DND-41 (cell line): ENCODE data around the gene PTCD3.

ENCODE experiments used
- ATAC-seq: fragments of 200-7000 bp; cut with Tn5 transposase; 3 replicates; pipeline ENCODE4 v1.9.1; 2021; ENCODE audit warnings: low read depth; ENCODE audit not compliant: insufficient read depth
- DNase-seq: peaks from one replicate; pipeline ENCODE4 v3.0.0-alpha.2; 2020
- H2AFZ ChIP-seq: 2 replicates; pipeline ENCODE4 v1.6.0; 2012; ENCODE audit warnings: low read depth, low read length
- H3K27ac ChIP-seq: 2 replicates; pipeline ENCODE4 v1.5.1; 2012; ENCODE audit warnings: low read length, inconsistent platforms
- H3K27me3 ChIP-seq: fragments of 200-600 bp; sonication (generic); 2 replicates; pipeline ENCODE4 v1.6.0; 2012; ENCODE audit warnings: low read length, mild to moderate bottlenecking, inconsistent platforms; ENCODE audit not compliant: insufficient read depth, poor library complexity
- H3K36me3 ChIP-seq: 2 replicates; pipeline ENCODE4 v1.5.1; 2012; ENCODE audit warnings: low read length, inconsistent platforms; ENCODE audit not compliant: insufficient read depth
- H3K4me1 ChIP-seq: 2 replicates; pipeline ENCODE4 v1.5.1; 2012; ENCODE audit warnings: mild to moderate bottlenecking, low read length; ENCODE audit not compliant: insufficient read depth
- H3K4me2 ChIP-seq: 2 replicates; pipeline ENCODE4 v1.6.0; 2012; ENCODE audit warnings: mild to moderate bottlenecking, moderate library complexity, low read length, inconsistent platforms; ENCODE audit not compliant: insufficient read depth
- H3K4me3 ChIP-seq, 2 experiments: fragments of 200-600 bp in 1 of 2; shearing (Covaris generic) in 1 of 2; 2 replicates each; pipeline ENCODE4 v1.5.1; 2012 to 2016; ENCODE audit warnings: inconsistent platforms in 2 of 2, low read length in 2 of 2, mild to moderate bottlenecking in 2 of 2, low read depth in 1 of 2, moderate library complexity in 1 of 2
- H3K79me2 ChIP-seq: 2 replicates; pipeline ENCODE4 v1.6.0; 2012; ENCODE audit warnings: low read length, inconsistent platforms; ENCODE audit not compliant: insufficient read depth
- H3K9ac ChIP-seq: 2 replicates; pipeline ENCODE4 v1.6.0; 2012; ENCODE audit warnings: low read depth, mild to moderate bottlenecking, inconsistent platforms, low read length, moderate library complexity
- H3K9me3 ChIP-seq: 2 replicates; pipeline ENCODE4 v1.5.1; 2012; ENCODE audit warnings: low read length, moderate library complexity, mild to moderate bottlenecking, inconsistent platforms; ENCODE audit not compliant: insufficient read depth, severe bottlenecking
- H4K20me1 ChIP-seq: 2 replicates; pipeline ENCODE4 v1.6.0; 2012; ENCODE audit warnings: low read length; ENCODE audit not compliant: insufficient read depth
- CTCF ChIP-seq: IDR thresholded peaks from 2 replicates; pipeline ENCODE4 v1.5.1; 2012; ENCODE audit warnings: borderline replicate concordance, low read length, moderate library complexity, mild to moderate bottlenecking; ENCODE audit not compliant: poor library complexity, severe bottlenecking; ENCODE audit errors: extremely low read depth
- EZH2 ChIP-seq: IDR thresholded peaks from 3 replicates; pipeline ENCODE4 v1.6.1; 2012; ENCODE audit warnings: borderline replicate concordance, low read depth, mild to moderate bottlenecking, moderate library complexity, low read length, inconsistent platforms; ENCODE audit not compliant: severe bottlenecking

Gene PTCD3

GRCh38 chr2:86142436-86143257 is 36.6 kb downstream of the PTCD3 start:
- no peaks in the 10 kb centered on the region for H3K27me3 ChIP-seq
- H3K4me3 ChIP-seq = no peak overlapping the region
- H3K9ac ChIP-seq = no peak overlapping the region
- H3K4me2 ChIP-seq = no peak overlapping the region
- H3K36me3 ChIP-seq = peaks cover 94% of the 10 kb centered on the region
- H2AFZ ChIP-seq = no peak overlapping the region
- no peaks in the 10 kb centered on the region for H3K4me1 ChIP-seq
- DNase-seq = no peak
- TF ChIP-seq EZH2 = no peak
- TF ChIP-seq CTCF = no peak
- H3K79me2 ChIP-seq = no peaks in the 10 kb centered on the region
- H4K20me1 ChIP-seq = no peaks in the 10 kb centered on the region
- ATAC-seq = no peak
- no peak overlapping the region for H3K27ac ChIP-seq
- H3K9me3 ChIP-seq = no peaks in the 10 kb centered on the region

GRCh38 chr2:86143307-86143706 is 37.3 kb downstream of the PTCD3 start:
- H3K4me1 ChIP-seq = no peaks in the 10 kb centered on the region
- ATAC-seq = no peak
- H3K9ac ChIP-seq = no peak overlapping the region
- no peak for DNase-seq
- H3K36me3 ChIP-seq = peaks cover 93% of the 10 kb centered on the region
- H3K27ac ChIP-seq = no peak overlapping the region
- TF ChIP-seq EZH2 (no peak), CTCF (no peak)
- no peak overlapping the region for H3K4me2 ChIP-seq
- H3K27me3 ChIP-seq = no peaks in the 10 kb centered on the region
- H3K79me2 ChIP-seq = no peaks in the 10 kb centered on the region
- no peaks in the 10 kb centered on the region for H3K9me3 ChIP-seq
- H4K20me1 ChIP-seq = no peaks in the 10 kb centered on the region
- H3K4me3 ChIP-seq = no peak overlapping the region
- no peak overlapping the region for H2AFZ ChIP-seq

- Histone ChIP-seq H3K27me3 (no peaks in the 10 kb centered on the region), H4K20me1 (no peaks in the 10 kb centered on the region), H3K36me3 (peaks cover 91% of the 10 kb centered on the region), H3K79me2 (no peaks in the 10 kb centered on the region), H3K4me3 (no peak overlapping the region), H2AFZ (no peak overlapping the region), H3K4me2 (no peak overlapping the region), H3K4me1 (no peaks in the 10 kb centered on the region), H3K9me3 (no peaks in the 10 kb centered on the region), H3K27ac (no peak overlapping the region), H3K9ac (no peak overlapping the region)
- no peak for DNase-seq
- ATAC-seq = peak; percentile 18; the same call in 1 of the 3 replicates
- TF ChIP-seq EZH2 (no peak), CTCF (no peak)
Observed at GRCh38 chr2:86143926-86144685, 38.1 kb downstream of the PTCD3 start.
